GM21529 (cell line): Measurements from ENCODE around the gene LHFPL5.

Experiments
- ATAC-seq: cut with Tn5 transposase; IDR thresholded peaks from one replicate; pipeline ENCODE4 v1.9.1; 2021; ENCODE audit not compliant: unreplicated experiment

The LHFPL5 gene

DNA sequence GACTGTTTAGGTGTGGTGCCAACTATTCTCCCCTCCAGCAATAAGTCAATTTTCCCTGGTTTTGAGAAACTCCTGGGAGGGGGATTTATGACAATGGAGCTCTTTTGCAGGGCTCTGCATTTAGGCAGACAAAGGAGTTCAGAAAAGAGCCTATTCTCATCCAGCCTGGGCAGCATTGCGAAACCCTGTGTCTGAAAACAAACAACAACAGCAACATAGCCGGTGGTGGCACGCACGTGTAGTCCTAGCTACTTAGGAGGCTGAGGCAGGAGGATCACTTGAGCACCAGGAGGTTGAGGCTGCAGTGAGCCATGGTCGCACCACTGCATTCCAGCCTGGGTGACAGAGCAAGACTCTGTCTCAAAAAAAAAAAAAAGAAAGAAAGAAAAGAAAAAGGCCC is 14.5 kb upstream of the LHFPL5 start:
- no peak for ATAC-seq

DNA sequence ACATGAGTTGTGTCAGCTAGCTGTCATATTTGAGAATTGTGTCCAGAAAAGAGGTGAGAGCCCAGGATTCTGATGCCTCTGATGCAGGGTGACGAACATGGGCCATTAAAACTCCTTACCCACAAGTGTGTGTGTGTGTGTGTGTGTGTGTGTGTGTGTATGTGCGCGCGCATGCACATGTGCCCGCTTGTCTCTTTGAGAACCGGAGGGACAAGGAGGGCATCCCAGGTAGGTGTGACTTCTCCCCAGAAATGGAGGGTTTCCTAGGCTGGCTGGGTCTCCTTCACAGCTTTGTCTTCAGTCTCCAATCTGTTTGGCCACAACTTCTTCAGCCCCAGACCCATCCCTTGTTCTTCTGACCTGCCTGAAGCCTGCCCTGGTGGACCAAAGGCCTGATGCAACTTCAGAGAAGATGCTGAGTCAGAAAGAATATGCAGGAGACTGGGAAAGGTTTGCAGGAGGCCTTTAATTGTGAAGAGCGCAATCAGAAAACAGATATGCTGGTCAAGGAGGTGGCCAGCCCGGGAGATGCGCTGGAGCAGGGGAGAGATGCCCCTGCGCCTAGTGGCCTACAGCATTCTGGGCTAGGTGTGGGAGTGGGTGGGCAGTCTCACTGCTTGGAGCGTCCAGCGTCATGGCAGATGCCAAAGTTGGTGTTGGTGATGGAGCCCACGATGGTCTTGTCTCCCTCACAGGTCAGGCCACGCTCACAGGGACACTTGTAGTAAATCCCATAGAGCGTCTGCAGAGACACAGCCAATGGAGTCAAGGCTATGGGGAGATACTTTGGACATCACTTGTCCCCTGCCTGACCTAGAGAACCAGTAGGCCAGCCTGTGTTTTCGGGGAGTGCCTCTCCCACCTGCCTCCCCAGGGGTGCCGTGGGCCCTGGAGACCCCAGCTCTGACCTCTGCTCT is 10.4 kb upstream of the LHFPL5 start:
- no peak for ATAC-seq

DNA sequence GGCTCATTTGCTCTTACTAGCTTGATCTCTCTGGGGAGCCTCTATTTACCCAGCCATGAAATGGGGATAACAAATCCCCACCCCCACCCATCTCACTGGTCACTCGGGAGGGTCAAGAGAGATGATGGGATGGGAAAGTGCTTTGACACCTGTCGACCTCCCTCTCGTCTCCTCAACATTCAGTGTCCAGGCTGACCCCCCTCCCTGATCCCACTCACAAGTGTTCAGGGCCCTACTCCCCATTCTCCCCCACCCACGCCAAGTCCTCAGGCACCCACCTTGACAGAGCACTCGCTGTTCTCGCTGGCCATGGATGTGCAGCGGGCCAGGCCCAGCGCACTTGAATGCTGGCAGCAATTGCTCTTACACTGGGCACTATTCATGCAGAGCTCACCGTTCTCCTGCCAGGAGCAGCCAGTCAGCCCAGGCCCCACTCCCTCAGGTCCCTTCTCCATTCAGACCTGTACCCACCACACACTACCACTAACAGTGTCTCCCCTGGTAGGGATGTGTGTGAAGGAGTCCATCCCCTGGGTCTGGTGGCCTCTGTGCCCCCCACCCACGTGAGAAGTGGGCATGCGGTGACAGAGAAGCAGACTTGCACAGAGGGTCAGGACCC is 9.6 kb upstream of the LHFPL5 start:
- ATAC-seq = no peak

DNA sequence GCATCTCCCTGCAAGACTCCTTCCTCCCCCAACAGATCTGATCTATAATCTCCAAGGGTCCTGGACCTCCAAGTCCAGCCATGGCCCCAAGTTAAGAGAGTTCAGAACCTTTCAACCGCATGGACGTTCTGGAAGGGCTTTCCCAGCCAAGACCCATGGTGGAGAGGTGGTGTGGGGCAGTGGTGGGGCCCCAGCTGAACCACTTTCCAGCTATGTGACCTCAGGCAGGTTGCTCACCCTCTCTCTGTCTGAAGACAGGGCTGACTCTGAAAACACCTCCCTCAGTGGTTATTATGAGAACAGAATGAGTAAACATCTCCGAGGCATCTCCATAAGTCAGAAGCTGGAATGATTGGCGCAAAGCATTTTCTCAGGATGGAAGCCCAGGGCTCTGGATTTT is 8.9 kb upstream of the LHFPL5 start:
- no peak for ATAC-seq

DNA sequence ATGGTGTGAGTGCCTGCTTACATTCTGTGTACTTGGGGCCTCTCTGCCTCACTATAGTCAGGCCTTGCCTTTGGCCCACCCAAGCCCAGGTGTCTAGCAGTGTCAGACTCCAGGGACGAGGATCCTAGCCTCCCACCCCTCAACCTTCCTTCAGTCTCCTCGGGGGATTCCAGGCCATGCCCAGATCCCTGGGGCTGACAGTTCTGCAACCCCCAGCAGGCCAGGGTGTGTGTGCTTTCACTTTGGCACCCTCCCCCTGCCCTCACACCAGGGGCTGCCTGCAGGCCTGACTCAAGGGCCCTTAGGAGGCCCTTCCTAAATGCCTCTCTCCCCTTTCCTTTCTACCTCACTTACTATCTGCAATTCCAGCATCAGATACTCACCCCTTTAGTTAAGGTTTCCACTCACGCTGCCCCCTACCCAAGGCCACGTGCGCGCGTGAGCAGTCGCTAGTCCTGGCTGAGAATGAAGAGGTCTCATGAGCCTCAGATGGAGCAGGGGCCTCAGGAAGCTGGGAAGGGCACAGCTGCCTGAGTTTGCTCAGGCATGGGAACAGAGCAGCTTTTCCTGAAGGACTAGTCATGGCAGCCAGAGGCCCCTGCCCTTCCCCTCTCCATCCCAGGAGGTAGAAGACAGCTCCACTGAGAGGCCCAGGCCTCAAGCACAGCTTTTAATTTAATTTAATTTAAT is 7.2 kb upstream of the LHFPL5 start:
- no peak for ATAC-seq

DNA sequence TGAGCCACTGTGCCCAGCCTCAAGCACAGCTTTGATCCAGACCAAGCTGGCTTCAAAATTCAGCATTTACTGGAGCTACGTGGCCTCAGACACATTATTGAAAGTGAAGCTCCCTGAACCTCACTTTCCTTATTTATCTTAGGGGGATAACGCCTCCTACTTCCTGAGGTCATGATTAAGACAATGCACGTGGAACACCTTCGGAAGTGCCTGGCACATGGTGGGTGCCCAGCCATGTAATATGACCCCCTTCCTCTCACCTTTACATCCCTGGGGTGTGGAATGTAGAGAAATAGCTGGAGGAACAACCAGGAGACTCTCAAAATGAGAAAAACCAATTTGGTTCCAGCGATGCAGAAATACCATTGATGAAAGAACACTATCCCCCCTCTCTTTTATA is 6.4 kb upstream of the LHFPL5 start:
- no peak for ATAC-seq

DNA sequence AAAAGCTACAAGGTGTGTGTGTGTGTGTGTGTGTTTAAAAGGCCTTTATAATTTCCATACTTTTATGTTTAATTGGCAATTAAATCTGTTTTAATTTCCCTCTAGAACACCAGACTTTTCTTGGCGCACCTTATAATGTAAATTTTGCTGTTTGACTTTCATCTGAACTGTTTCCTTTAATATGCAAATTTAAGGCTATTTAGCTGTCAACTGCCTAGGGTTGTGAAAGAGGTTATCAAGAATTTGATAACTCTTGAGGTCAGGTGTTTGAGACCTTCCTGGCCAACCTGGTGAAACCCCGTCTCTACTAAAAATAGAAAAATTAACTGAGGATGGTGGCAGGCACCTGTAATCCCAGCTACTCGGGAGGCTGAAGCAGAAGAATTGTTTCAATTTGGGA is 4.0 kb upstream of the LHFPL5 start:
- ATAC-seq = no peak

DNA sequence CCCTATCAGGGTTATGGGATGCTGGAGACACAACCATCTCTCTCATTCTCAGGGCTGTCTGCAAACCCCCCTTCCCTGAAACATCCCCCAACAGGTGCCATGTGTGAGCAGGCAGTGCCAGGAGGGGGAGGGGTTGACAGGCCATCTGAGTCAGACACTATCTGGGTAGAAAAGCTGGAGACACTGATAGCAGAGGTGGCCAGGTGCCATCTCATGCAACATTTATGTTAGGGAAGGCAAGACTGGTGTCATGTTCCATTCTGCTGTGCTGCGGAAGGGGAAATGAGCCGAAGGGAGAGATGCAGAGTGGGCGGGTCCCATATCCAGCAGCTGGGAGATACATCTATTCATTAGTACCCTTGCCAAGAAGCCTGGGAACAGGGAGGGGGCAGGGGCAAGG is 3.5 kb downstream of the LHFPL5 start:
- no peak for ATAC-seq

DNA sequence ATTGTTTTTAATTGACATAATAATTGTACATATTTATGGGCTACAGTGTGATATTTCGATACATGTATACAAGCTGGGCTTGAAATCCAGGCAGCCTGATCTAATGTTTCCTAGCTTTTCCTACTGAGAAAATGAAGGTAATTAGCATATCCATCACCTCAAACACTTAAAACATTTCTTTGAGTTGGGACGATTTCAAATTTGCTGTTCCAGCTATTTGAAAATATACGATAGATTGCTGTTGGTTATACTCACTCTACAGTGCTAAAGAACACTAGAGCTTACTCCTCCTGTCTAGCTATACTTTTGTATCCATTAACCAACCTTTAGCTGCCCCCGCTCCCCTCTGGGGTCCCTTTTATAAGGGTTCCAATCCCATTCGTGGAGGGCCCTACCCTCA is 4.7 kb downstream of the LHFPL5 start:
- no peak for ATAC-seq

DNA sequence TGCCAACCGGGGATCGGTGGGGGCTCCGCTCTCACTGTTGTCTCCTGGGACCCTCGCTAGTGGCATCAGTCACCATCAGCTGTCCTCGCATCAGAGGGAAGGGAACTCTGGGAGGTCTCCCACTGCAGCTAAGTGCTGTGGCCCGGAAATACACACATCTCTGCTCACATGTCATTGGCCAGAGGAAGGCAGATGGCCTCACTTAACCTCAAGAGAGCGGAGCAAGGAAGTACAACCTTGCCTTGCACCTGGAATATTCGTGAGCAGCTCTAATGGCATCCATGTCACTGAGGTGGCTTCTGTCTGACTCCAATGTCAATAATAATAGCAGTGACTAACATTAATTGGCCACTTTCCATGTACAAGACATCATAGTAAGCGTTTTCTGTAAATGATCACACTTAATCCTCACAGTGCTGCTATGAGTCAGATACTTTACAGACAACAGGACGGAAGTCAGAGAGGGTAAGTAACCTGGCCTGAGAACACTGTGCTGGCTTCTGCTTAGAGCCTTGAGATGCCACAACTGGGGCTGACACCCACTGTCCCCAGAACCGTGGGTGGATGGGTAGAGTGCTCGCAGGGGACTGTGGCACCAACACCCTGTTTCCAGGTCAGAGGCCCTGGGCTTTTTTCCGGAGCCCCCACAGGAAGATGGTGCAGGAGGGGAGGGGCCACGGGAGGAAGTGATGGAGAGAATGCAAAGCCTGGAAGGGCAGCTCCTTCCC is 6.0 kb downstream of the LHFPL5 start:
- no peak for ATAC-seq

DNA sequence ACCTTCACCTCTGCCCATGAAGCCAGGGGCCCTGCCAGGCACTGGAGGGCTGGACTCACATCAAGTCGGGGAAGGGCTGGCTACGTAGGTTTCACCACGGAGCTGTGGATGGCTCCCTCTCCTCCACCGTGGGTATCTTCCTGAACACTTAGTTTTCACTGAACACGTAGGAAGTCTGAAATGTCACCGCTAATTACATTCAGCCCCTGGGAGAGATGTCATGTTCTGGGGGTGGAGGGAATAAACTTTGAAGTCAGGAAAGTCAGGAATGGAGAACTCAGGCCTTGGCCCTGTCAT is 6.5 kb downstream of the LHFPL5 start:
- ATAC-seq = no peak

DNA sequence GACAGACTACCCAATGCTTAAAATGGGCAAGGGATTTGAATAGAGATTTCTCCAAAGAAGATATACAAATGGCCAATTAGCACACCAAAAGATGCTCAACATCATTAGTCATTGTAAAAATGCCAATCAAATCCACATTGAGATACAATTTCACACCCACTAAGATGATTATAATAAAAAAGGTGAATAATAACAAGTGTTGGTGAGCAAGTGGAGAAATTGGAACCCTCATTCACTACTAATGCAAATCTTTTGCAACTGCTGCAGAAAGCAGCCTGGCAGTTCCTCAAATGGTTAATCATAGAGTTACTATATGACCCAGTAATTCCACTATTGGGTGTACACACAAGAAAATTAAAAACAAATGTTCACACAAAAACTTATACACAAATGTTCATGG is 12.4 kb downstream of the LHFPL5 start:
- ATAC-seq = no peak

DNA sequence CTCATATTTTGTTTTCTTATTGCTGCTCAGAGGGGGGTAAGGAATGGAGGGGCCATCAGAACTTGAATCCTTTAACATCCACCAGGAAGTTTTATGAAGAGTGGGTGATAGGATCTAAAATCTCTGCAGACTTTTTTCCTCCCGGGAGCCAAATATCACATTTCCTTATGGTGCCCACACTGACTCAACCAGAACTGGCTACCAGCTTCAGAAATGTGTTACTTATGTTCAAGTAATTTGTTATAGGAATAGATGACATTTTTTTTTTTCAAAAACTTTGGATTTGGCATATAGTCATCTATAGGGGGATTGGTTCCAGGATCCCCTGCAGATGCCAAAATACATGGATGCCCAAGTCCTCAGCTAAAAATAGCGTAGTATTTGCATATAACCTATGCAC is 18.4 kb downstream of the LHFPL5 start:
- no peak for ATAC-seq

DNA sequence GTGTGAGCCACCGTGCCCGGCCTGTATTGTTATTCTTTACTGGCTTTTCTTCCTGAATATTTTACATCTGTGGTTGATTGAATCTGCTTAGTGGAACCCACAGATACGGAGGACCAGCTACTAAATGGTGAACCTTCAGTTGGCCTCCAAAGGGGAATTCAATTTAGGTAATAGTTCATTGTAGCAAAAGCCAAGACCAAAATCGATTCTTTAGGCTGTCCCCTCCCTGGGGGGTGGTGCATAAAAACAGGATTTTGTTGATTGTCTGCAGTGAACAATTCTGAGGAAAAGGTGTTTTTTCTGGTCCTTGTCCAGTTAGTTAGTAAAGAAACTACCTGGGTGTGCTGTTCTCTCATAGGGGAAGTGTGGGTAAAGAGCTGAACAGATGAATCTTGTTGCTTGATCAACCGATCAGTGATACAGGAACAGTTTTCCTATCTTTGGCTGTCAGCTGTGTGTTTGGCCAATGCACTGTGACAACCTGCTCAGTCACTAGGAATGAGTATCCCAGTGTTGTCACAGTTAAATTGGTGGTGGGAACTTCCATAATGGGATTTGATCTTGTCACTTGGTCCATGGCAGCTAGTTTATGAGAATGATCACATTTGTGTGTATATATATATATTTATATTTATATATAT is 19.5 kb downstream of the LHFPL5 start:
- ATAC-seq = no peak

DNA sequence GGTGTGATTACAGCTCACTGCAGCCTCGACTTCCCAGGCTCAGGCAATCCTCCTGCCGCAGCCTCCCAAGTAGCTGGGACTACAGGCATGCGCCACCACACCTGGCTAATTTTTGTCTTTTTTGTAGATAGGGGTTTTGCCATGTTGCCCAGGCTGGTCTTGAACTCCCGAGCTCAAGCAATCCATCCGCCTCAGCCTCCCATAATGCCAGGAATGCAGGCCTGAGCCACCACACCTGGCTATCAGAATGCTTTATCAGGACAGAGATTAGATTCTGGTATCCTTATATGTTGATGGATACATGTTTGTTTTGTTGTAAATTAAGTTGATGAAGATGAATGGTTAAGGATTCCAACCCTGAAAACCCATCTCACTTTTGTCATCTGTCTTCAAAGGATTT is 24.2 kb downstream of the LHFPL5 start:
- ATAC-seq = no peak

DNA sequence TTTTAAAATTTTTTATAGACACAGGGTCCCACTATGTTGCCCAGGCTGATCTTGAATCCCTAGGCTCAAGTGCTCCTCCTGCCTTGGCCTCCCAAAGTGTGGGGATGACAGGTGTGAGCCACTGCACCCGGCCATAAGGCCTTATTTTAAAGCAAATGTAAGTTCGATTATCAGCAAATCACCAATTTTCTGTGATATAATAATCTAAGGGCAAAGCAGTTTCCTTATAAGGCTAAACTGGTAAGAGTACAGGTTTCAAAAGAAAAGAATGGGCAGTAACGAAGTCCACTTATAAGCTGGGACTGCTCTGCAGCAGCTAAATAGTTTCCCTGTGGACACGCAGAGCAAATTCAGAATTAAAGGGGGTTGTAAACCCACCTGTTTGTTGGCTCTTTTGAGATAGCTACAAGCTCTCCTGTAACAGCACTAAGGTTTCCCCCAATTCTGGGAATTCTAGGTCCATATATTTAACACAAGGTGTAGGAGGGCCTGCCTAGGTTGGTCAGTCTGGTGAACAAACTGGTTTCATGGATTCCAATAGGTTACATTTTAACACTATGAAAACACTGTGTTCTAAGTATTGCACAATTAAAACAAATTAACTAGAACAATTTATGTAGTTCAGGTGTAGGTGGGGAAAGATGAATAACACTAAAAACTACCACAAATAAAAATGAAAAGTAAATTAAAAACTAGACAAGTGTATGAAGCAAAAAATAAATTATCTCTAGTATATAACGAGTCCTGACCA is 26.3 kb downstream of the LHFPL5 start:
- no peak for ATAC-seq

DNA sequence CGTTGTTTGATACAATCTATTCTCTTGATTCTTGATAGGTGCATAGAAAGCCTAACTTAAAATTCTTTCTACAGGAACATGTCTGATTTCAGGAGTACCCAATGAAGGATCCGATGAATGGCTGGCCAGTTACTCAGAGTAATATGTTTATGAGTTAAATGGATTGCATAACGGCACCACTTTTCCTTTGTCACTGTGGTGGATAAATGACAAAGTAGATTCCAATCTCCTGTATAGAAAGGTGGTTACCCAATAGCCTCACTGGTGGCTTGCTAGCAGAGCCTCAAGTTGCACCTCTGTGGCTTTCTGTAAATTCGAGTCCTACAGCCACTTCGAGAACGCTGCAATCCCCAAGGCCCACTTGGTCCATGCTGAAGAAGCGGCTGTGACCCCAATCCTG is 28.4 kb downstream of the LHFPL5 start:
- no peak for ATAC-seq

DNA sequence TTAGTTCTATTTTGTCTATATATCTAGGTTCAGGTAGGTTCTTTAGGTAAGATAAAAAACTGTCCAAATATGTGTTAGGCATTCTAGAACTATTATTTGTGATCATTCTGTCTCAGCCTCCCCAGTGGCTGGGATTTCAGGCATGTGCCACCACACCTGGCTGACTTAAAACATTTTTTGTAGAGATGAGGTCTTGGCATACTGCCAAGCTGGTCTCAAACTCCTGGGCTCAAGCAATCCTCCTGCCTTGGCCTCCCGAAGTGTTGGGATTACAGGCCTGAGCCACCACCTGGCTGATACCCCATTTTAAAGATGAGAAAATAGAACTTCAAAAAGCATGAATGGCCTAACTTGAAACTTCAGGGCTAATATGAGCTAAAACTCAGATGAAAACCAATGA is 33.9 kb downstream of the LHFPL5 start:
- no peak for ATAC-seq

DNA sequence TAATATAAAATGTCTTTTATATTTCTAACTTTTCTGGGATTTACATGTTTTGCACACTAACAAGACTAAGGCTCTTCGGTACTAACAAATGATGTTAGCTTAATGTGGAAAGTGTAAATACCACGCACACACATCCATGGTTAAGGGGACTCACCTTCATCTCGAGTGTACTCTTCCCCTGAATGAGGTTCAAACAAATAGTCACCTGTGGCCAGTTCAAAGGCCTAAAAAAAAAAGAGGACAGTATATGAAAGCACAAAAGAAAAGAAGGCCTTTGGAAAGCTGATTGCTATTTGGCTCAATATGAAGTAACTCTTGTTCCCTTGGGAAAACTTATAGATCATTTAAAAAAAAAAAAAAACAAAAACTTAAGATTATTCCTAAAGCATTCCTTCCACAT is 37.2 kb downstream of the LHFPL5 start:
- no peak for ATAC-seq

DNA sequence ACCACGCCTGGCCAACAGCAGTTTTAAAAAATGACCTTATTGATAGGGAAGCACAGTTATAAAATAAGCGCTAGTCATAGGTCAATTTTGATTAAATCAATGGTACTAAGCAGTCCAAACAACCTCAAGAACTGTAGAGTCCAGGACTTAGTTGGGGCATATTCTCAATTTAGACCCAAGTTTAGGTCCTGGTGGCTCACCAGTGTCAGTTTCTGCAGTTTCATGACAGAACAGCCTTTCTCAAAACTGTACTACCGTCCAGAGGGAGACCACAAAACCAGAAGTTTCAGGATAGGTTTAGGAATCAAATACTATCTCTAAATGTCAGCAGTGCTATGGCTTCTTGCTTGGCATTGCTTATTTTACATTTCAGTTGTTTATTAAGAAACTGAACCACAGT is 39.1 kb downstream of the LHFPL5 start:
- ATAC-seq = no peak
